Activated CD8-positive, alpha-beta memory T cell treated with anti-CD3 and anti-CD28 coated beads for 1 hour (primary cell): ENCODE data around the gene RPS29.
"Not testable (repeated sequence)": the region's sequence is repeated elsewhere in the genome, so short reads cannot be mapped to it uniquely, and the experiment has no call there.

Experiments used
- DNase-seq, 2 donors: peaks; one replicate each; pipeline ENCODE4 v3.0.0-alpha.2; 2020; ENCODE audit warnings: low read depth in 1 of 2; ENCODE audit errors: extremely low read depth in 1 of 2

RPS29 gene

DNA sequence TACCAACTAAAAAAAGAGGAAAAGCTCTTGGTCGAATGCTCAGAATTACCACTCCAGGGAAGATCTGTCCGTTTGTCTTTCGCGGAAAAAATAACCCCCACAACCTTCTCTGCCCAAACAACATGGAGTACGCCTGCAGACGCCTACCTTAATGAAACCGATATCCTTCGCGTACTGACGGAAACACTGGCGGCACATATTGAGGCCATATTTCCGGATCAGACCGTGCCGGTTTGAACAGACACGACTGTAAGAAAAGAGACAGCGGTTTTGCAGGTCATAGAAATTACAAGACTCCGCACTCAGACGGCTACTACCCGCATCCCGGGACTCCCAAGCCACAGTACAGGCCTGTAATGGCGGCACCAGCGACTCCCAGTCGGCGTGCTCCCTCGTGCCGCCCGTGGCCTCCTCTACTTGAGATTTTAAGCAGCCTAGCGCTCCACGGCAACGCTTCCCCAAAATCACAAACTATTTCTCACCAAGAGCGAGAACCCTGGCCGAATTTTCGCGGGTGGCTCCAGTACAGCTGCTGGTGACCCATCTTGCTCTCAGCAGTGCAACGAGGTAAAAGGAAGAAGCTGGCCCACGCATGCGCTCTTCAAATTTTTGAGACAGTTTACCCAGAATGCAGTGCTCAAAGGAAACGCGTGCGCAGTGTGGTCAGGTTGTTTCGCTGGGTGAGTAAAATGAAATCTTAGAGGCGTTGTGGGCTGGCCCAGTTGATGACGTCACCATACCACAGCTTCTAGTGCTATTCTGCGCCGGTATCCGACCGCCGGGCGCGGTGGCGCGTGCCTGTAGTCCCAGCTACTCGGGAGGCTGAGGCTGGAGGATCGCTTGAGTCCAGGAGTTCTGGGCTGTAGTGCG lies at the start of gene RPS29:
TSS of gene RPS29 (minus strand) at position 578 of the 870 bp plus-strand sequence. CDS start at position 544, 34 bp downstream.
- DNase-seq = peak; percentile 93 to 98

DNA sequence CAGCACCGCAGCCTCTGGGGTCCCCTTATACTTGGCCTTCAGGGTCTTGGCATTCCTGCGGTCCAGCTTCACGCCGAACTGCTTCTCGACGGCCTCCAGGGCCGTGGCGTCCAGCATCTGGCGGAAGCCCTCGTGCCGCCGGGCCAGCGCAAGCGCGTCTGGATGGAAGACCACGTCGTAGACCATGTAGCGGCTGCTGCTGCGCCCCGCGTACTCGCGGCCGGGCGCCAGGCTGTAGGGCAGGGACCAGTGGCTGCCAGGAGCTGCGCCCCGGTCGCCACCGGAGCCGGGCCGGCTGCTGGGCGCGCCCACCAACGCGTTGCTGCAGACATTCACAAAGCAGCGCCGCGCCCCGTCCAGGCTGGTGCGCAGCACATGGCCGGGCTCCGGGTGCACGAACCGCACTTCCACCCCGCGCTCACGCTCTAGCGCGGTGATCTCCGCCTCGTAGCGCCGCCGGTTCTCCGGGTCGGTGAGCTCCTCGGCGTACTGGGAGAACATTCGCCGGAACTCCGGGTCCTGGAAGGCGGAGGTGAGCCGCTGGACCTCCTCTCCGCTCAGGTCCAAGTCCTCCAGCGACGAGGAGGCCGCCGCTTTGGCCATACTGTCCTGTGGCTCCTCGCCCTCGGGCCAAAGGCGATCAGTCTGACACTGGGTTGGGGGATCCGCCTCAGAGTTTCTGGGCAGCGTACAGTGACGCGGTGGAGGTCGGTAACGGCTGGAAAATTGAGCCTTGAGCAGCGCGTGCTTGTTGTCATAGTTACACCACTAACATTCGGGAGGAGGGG lies 48.6 kb upstream of the RPS29 start, which contains the start of gene DNAAF2:
TSS of gene DNAAF2 (minus strand) at position 698 of the 788 bp plus-strand sequence. CDS start at position 603, 95 bp downstream.
- peak; percentile 39 to 51 for DNase-seq

DNA sequence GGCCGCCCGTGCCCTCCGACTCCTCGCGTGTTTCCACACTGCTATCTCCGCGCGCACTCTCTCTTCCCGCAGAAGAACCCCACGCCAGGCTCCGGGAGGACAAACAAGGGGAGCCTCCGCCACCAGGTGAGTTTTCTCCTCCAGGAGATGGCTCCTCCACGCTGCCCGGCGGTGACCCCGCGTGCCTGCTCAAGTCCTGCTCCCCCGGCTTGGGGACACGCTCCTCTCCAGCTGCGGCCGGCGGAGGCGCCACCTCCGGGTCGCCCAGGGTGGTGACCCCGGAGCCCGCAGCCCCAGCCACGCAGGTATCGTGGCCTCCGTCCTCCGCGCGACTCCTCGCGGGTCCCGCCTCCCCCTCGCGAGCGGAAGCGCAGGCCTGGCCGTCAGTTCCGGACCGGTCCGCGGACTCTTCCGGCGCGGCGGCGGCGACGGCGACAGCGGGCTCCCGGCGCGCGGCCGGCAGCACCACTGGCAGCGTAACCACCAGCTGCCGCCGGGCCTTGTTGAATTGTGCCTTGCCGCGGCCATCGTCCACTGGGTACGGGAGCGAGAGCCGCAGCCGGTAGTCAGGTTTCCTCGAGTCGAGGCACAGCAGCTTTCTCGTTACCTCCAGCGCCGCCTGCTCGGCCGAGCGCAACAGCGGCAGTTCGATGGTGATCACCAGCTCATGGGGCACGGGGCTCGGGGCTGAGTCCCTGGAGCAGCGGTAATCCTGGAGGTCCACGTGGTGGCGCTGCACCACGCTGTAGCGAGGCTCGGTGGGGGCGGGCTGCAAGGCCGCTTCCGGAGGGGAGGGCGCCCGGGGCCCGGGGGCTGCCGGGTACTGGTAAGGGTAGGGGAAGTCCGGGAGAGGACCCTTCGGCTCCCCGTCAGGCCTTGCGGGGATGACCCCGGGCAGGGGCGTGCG lies 47.7 kb upstream of the RPS29 start:
- DNase-seq = peak; percentile 80 to 88

DNA sequence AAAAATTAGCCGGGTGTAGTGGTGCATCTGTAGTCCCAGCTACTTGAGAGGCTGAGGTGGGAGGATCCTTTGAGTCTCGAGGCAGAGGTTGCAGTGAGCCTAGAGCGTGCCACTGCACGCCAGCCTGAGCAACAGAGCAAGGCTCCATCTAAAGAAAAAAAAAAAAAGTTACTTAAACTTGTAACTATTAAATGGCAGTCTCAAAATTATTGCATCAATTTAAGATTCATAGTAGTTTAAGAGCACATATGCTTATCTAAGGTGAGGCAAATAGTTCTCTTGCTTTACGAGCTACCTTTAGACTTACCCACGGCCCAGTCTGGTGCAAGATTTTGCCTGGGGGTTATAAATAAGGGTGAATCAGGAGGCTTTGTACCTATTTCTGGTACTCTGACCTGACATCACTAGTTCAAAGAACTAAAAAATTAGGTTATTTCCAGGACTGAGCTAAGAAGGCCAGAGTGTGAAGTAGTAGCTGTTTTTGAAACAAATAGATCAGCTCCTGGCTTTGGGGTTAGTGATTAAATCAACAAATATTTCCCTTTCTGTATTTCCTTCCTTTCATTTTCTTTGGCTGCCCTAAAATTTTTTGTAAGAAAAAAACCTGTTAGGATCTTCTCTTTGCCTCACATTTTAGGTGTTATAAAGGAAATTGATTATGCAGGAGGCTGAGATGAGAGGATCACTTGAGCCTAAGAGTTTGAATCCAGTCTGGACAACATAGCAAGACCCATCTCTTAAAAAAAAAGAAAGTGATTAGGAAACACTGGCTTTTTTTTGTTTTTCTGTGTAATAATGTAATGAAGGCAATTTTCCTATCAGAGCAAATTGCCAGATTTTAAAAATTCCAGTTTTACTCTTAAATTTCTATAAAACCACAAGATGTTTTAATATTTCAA lies 38.0 kb upstream of the RPS29 start:
- DNase-seq = no peak

DNA sequence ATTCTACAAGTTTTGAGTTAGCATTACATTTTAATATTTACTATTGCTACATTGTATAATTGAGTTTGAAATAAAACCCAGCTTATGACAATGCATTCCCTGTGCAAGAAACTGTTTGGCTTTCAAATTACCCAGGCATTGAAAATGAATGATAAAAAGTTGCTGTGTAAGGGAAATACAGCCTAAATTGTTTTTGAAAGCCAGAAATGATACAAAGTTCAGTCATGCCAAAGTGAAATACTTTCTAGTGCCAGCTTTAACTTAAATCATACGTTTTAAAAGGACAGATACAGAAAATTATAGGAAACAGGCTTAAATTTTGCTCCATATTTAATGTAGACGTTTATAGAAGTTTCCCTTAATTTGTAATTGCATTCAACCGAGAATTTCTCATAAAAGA lies 37.2 kb upstream of the RPS29 start:
- DNase-seq = no peak

DNA sequence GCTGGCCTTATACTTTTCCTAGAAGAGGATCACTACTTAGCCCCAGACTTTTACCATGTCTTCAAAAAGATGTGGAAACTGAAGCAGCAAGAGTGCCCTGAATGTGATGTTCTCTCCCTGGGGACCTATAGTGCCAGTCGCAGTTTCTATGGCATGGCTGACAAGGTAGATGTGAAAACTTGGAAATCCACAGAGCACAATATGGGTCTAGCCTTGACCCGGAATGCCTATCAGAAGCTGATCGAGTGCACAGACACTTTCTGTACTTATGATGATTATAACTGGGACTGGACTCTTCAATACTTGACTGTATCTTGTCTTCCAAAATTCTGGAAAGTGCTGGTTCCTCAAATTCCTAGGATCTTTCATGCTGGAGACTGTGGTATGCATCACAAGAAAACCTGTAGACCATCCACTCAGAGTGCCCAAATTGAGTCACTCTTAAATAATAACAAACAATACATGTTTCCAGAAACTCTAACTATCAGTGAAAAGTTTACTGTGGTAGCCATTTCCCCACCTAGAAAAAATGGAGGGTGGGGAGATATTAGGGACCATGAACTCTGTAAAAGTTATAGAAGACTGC lies 35.9 kb upstream of the RPS29 start:
- no peak for DNase-seq

DNA sequence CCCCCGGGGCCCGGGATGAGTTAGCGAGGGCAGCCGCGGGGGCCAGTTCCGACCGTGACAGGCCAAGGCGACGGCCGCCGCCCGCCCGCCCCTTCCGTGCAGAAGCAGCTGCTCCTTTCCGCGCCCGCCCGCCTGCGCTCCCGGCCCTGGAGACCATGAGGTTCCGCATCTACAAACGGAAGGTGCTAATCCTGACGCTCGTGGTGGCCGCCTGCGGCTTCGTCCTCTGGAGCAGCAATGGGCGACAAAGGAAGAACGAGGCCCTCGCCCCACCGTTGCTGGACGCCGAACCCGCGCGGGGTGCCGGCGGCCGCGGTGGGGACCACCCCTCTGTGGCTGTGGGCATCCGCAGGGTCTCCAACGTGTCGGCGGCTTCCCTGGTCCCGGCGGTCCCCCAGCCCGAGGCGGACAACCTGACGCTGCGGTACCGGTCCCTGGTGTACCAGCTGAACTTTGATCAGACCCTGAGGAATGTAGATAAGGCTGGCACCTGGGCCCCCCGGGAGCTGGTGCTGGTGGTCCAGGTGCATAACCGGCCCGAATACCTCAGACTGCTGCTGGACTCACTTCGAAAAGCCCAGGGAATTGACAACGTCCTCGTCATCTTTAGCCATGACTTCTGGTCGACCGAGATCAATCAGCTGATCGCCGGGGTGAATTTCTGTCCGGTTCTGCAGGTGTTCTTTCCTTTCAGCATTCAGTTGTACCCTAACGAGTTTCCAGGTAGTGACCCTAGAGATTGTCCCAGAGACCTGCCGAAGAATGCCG lies 35.1 kb upstream of the RPS29 start:
- DNase-seq = peak in 1 of 2 donors; percentile 32

DNA sequence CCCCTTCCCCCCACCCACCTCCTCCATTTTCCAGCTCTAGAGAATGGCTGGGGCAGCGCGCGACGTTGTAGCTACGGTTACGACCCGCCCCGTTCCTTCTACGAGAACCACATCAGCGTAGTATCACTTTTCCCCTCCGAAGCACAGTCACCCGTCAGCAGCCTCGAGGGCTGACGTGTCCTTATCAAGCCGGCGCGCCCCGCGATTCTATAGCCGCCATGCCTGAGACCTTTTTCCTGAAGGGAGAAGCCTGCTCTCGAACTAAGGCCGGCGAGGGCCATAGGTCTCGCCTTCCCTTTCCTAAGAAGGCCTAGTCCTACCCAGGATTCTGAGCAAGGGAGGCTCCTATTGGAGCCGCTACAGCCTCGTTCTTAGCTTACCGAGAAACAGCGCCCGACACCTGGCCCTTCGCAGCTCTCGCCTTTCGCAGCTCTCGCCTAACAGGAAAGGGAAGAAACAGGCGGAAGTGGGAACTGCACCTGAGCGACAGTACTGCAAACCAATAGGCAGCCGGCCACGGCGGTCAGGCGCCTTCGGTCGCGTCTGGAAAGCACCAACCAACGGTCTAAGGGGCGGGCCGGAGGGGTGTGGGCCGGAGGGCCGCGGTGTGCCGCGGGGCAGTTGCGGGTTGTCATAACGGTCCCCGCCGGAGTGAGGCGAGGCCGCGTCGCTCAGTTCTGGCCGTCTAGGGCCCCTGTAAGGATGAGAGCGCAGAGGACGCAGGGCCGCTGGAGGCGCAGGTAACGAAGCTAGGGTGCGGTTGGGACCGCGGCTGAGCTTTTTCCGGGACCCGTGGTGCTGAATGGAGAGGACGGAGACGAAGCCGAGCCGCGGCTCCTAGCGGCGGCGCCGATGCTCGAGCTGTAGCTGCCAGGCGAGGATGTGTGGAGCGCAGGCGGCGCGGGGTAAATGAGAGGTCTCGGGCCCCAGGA lies 34.3 kb upstream of the RPS29 start, which contains the start of the genes MGAT2 and RPL36AL:
TSS of gene MGAT2 (plus strand) at position 618 of the 932 bp plus-strand sequence. CDS start 470 bp downstream, outside the sequence.
TSS of gene RPL36AL (minus strand) at position 445 of the 932 bp plus-strand sequence. CDS start 1,522 bp downstream, outside the sequence.
- peak; percentile 85 to 87 for DNase-seq

DNA sequence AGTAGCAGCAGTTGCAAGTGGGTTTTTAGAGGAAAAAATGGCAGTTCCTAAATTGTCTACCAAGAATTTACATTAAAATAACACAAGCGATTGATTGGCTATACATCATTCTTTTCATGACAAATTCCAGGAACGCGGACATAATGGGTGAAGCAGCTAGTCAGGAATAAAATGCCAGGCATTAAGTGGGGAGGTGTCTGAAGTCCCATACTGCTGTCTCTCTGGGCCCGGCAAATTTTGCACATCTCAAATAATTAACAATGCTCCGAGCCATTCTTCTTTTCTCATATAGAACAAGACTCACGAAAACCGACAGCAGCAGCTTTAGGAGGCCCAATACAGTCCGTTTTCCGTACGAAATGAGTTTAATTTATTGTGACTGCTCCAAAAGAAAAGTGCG lies 33.5 kb upstream of the RPS29 start:
- DNase-seq = no peak

DNA sequence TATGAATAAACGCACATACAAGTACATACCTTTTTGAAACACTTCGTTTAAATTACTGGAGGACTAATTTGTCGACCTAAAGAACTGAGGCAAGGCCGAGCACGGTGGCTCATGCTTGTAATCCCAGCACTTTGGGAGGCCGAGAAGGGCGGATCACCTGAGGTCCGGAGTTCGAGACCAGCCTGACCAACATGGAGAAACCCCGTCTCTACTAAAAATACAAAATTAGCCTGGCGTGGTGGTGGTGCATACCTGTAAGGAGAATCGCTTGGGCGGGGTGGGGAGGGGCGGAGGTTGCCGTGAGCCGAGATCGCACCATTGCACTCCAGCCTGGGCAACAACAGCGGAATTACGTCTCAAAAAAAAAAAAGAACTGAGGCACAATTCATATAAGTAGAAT lies 33.1 kb upstream of the RPS29 start:
- DNase-seq = not testable (repeated sequence)

DNA sequence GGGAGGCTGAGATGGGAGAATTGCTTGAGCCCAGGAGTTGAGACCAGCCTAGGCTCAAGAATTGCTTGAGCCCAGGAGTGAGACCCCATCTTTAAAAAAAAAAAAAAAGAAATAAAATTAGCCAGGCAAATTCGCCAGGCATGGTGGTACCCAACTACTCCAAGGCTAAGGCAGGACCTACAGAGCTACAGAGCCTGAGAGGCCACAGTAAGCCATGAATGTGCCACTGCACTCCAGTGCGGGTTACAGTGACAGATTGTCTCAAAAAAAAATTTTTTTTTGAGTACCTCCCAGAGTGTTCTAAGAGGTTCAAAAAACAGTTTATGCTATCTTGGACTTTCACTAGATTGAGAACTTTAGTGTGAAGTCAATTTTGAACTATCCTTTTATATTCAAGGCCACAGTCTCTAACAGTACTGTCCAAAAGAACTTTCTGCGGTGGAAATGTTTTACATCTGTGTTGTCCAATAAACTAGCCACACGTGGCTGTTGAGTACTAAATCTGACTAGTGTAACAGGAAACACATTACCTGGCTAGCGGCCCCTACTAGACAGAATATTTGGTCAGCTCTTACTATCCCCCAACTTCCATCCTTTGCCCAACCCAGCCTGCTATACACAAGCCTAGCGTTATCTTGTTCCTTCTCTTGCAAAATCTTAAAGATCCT lies 31.8 kb upstream of the RPS29 start:
- DNase-seq = no peak

DNA sequence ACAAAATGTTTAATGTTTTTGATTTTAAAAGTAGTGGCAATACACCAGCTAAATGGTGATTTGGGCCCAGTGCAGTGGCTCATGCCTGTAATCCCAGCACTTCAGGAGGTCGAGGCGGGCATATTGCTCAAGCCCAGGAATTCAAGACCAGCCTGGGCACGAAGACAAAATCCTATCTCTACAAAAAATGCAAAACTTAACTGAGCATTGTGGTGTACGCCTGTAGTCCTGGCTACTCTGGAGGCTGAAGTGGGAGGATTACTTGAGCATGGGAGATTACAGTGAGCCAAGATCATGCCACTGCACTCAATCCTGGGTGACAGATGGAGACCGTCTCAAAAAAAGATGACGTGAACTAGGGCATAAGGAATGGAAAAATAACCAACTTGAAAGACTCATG lies 29.6 kb upstream of the RPS29 start:
- no peak for DNase-seq

DNA sequence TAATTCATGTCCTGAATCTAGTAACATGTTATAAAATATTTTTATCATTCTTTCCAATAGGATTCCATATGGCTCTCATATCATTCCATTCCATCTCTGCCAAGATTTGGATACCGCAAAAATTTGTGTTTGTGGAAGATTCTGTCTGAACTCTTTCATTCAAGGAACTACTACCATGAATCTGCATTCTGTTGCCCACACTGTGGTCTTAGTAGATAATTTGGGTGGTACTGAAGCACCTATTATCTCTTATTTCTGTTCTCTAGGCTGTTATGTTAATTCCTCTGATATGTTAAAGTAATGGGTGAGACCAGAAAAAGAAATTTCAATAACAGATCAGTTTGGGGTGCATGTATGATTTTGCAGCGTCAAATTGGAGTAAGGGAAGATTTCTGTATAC lies 28.0 kb upstream of the RPS29 start:
- no peak for DNase-seq

DNA sequence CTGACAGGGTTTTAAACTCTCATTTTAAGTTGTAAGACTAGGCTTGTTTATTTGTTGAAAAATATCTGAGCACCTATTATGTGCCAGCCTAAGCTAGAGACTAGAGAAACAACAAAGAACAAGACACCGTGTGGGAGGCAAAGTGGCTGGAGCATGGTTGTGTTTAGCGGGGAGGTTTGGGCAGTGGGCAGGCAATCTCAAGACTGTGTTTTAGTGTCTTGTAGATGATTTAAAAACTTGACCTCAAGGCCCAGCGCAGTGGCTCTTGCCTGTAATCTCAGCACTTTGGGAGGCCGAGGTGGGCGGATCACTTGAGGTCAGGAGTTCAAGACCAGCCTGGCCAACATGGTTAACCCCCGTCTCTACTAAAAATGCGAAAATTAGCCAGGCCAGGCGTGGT lies 26.5 kb upstream of the RPS29 start:
- DNase-seq = no peak

DNA sequence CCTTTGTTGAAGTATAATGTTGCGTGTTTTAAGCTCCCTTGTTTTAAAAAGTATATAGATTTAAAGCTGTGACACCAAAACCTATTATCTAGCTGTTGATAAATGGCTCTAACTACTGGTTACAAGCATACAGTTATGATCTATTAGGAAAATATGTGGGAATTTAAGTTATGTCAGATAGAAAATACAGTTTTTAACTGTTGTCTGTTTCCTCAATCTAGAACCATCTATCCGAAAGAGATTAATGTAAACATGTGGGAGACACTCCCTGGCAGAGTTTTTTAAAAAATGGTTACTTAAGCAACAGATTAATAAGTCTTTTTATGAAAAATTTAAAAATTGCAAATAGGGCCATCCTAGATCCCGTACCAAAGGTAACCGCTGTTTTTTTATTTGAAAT lies 26.1 kb upstream of the RPS29 start:
- DNase-seq = no peak

DNA sequence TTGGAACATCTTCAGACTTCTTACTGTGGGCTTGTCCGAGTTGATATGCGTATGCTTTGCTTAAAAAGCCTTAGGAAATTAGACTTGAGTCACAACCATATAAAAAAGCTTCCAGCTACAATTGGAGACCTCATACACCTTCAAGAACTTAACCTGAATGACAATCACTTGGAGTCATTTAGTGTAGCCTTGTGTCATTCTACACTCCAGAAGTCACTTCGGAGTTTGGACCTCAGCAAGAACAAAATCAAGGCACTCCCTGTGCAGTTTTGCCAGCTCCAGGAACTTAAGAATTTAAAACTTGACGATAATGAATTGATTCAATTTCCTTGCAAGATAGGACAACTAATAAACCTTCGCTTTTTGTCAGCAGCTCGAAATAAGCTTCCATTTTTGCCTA lies 21.4 kb upstream of the RPS29 start:
- DNase-seq = no peak
